OCI-LY3 (cell line): ENCODE data around the gene MEF2B.

Source experiments
- CTCF ChIP-seq: fragments of 200-600, 300-600 bp; sonication (generic); IDR thresholded peaks from 2 replicates; pipeline ENCODE4 v1.5.1; 2014; ENCODE audit warnings: antibody characterized with exemption, low read length, low read depth
- EZH2phosphoT487 ChIP-seq: fragments of 200-600 bp; shearing (Covaris generic); IDR thresholded peaks from 2 replicates; pipeline ENCODE4 v1.6.1; 2018; ENCODE audit warnings: antibody characterized with exemption, mixed run types, low read depth

GRCh38 chr19:19095691-19096090 is 74.4 kb downstream of the MEF2B start:
- TF ChIP-seq CTCF (no peak), EZH2phosphoT487 (no peak)
